Thyroid gland (tissue), 4 donors: Measurements from ENCODE around the gene CUL2.
A peak's percentile ranks its signal among the peaks of the same experiment; 100 is the strongest.

Experiments
- POLR2A ChIP-seq, 2 donors: fragments of 450-650 bp; IDR thresholded peaks; one replicate each; pipeline ENCODE4 v1.6.1; 2017; ENCODE audit warnings: antibody characterized with exemption in 2 of 2, mild to moderate bottlenecking in 2 of 2, moderate library complexity in 1 of 2
- TF ChIP-seq, protein P1 (sequence below), 6 experiments: fragments of 200-600 bp in 3 of 6; fragments of 450-650 bp in 3 of 6; sonication (generic) in 3 of 6; IDR thresholded peaks; one replicate each; pipeline ENCODE4 v1.5.1; 2016 to 2019; ENCODE audit warnings: antibody characterized with exemption in 6 of 6, mild to moderate bottlenecking in 2 of 6, inconsistent platforms in 1 of 6, moderate library complexity in 1 of 6

- TF ChIP-seq, protein P1, sequence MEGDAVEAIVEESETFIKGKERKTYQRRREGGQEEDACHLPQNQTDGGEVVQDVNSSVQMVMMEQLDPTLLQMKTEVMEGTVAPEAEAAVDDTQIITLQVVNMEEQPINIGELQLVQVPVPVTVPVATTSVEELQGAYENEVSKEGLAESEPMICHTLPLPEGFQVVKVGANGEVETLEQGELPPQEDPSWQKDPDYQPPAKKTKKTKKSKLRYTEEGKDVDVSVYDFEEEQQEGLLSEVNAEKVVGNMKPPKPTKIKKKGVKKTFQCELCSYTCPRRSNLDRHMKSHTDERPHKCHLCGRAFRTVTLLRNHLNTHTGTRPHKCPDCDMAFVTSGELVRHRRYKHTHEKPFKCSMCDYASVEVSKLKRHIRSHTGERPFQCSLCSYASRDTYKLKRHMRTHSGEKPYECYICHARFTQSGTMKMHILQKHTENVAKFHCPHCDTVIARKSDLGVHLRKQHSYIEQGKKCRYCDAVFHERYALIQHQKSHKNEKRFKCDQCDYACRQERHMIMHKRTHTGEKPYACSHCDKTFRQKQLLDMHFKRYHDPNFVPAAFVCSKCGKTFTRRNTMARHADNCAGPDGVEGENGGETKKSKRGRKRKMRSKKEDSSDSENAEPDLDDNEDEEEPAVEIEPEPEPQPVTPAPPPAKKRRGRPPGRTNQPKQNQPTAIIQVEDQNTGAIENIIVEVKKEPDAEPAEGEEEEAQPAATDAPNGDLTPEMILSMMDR (IDR thresholded peaks at IDR 0.05), result peak; percentile 38 to 82 (median 74)
- TF ChIP-seq POLR2A (IDR thresholded peaks at IDR 0.05), result no peak
Measured at GRCh38 chr10:34994565-34995142, 95.5 kb downstream of the CUL2 start.
